A549 (cell line): ENCODE measurements around the gene DCUN1D4.

Experiments
- BHLHE40 ChIP-seq: IDR thresholded peaks from 2 replicates; pipeline ENCODE4 v1.6.1; 2012; ENCODE audit warnings: low read depth, low read length, inconsistent platforms
- CBX2 ChIP-seq: fragments of 200-600 bp; sonication (generic); IDR thresholded peaks from 2 replicates; pipeline ENCODE4 v1.6.1; 2016; ENCODE audit warnings: low read depth, mild to moderate bottlenecking, borderline replicate concordance
- CEBPB ChIP-seq, 2 experiments: fragments of >200 bp in 1 of 2; sonication (Bioruptor Twin) in 1 of 2; formaldehyde crosslinking in 1 of 2; IDR thresholded peaks; 2 replicates each; pipeline ENCODE4 v1.6.1; 2012 to 2016
- CTCF ChIP-seq: fragments of >200 bp; sonication (Bioruptor Twin); formaldehyde crosslinking; IDR thresholded peaks from 3 replicates; pipeline ENCODE4 v1.5.1; 2016
- HDAC2 ChIP-seq: fragments of 200-600 bp; sonication (generic); IDR thresholded peaks from 2 replicates; pipeline ENCODE4 v1.6.1; 2016
- KDM5A ChIP-seq: fragments of 200-600 bp; sonication (generic); IDR thresholded peaks from 2 replicates; pipeline ENCODE4 v1.6.1; 2016; ENCODE audit warnings: antibody characterized with exemption, mild to moderate bottlenecking
- MAX ChIP-seq: IDR thresholded peaks from 2 replicates; pipeline ENCODE4 v1.6.1; 2012
- POLR2A ChIP-seq: IDR thresholded peaks from 2 replicates; pipeline ENCODE4 v1.6.1; 2012; ENCODE audit warnings: mild to moderate bottlenecking, low read length
- POLR2AphosphoS2 ChIP-seq: conservative IDR thresholded peaks from 2 replicates; pipeline ENCODE4 v1.6.1; 2012; ENCODE audit warnings: low read length, improper control_type of control experiment, inconsistent platforms

- TF ChIP-seq POLR2A, result no peak
- TF ChIP-seq POLR2AphosphoS2, result no peak
- no peak for TF ChIP-seq CTCF
- TF ChIP-seq KDM5A, result no peak
- no peak for TF ChIP-seq MAX
- no peak for TF ChIP-seq CBX2
- no peak for TF ChIP-seq BHLHE40
- no peak for TF ChIP-seq CEBPB (IDR thresholded peaks at IDR 0.05)
- TF ChIP-seq HDAC2, result no peak
Observed at GRCh38 chr4:51870441-51871188, 27.7 kb downstream of the DCUN1D4 start.
